ENCODE results near the gene REM2.

The REM2 gene

GRCh38 chr14:22932146-22932545, 49.1 kb downstream of the REM2 start:
- no peak for DNase-seq

DNA sequence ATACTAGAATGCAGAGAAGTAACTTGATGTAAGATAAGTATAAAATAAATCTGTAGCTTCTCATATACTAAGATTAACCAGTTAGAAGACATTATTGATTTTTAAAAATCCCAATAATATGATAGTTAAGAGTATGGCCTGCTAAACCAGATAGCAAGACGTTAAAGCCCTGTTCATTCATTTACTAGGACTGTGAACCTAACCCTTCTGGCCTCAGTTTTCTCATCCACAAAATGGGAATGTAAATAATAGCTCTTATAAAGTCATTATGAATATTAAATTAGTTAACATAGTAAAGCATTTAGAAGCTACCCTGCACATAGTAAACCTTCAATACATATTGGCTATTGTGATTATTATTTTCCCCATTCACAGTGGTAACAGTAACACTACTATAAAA, 52.1 kb downstream of the REM2 start:
- DNase-seq = no peak
